Measurements from ENCODE around the gene CDK5. TPM values are rescaled to one million over a fixed set of nuclear protein-coding genes. Genes with fewer than 3 reads are reported as not detected.

The CDK5 gene
- total and polyA plus RNA-seq, 9 of the 15 experiments (the other 6 are each of a cell fraction or from before 2014, with no cell fraction given), result 3.2 to 38.0 (median 27.5) TPM

GRCh38 chr7:151039850-151040548, 17.7 kb downstream of the CDK5 start (continued):
- TF ChIP-seq LARP7 (IDR thresholded peaks at IDR 0.05), result no peak
- no peak for TF ChIP-seq STAT5B (CRISPR knock-in tag; IDR thresholded peaks at IDR 0.05)
- TF ChIP-seq HLTF (IDR thresholded peaks at IDR 0.05), result no peak
- TF ChIP-seq, protein P1, sequence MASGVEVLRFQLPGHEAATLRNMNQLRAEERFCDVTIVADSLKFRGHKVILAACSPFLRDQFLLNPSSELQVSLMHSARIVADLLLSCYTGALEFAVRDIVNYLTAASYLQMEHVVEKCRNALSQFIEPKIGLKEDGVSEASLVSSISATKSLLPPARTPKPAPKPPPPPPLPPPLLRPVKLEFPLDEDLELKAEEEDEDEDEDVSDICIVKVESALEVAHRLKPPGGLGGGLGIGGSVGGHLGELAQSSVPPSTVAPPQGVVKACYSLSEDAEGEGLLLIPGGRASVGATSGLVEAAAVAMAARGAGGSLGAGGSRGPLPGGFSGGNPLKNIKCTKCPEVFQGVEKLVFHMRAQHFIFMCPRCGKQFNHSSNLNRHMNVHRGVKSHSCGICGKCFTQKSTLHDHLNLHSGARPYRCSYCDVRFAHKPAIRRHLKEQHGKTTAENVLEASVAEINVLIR (CRISPR knock-in tag; IDR thresholded peaks at IDR 0.05), result no peak
- TF ChIP-seq CXXC5 (CRISPR knock-in tag; IDR thresholded peaks at IDR 0.05), result no peak
- TF ChIP-seq NUFIP1 (IDR thresholded peaks at IDR 0.05; ENCODE audit: partially characterized antibody), result no peak
- TF ChIP-seq ATF6 (CRISPR knock-in tag; IDR thresholded peaks at IDR 0.05), result 0 out of 2 replicates have a peak, but pooled peaks have one; percentile 41
- 0 out of 4 replicates have a peak, but pooled peaks of 1 of the 2 experiments have one; percentile 3 for TF ChIP-seq SIN3A (IDR thresholded peaks at IDR 0.05; ENCODE audit: borderline replicate concordance in 2 of 2, control insufficient read depth in 1 of 2, low read depth in 2 of 2, low read length in 2 of 2)
- TF ChIP-seq MYNN (IDR thresholded peaks at IDR 0.05), result no peak
- TF ChIP-seq MYNN (CRISPR knock-in tag; IDR thresholded peaks at IDR 0.05), result no peak
- no peak for TF ChIP-seq ZNF217 (CRISPR knock-in tag; IDR thresholded peaks at IDR 0.05)
- TF ChIP-seq, protein P2, sequence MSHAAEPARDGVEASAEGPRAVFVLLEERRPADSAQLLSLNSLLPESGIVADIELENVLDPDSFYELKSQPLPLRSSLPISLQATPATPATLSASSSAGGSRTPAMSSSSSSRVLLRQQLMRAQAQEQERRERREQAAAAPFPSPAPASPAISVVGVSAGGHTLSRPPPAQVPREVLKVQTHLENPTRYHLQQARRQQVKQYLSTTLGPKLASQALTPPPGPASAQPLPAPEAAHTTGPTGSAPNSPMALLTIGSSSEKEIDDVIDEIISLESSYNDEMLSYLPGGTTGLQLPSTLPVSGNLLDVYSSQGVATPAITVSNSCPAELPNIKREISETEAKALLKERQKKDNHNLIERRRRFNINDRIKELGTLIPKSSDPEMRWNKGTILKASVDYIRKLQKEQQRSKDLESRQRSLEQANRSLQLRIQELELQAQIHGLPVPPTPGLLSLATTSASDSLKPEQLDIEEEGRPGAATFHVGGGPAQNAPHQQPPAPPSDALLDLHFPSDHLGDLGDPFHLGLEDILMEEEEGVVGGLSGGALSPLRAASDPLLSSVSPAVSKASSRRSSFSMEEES (CRISPR knock-in tag; IDR thresholded peaks at IDR 0.05), result no peak
- no peak for TF ChIP-seq HNRNPH1 (optimal IDR thresholded peaks at IDR 0.05; ENCODE audit: low read depth, low read length)
- TF ChIP-seq NR3C1 (CRISPR knock-in tag; IDR thresholded peaks at IDR 0.05), result no peak
- TF ChIP-seq, protein P3, sequence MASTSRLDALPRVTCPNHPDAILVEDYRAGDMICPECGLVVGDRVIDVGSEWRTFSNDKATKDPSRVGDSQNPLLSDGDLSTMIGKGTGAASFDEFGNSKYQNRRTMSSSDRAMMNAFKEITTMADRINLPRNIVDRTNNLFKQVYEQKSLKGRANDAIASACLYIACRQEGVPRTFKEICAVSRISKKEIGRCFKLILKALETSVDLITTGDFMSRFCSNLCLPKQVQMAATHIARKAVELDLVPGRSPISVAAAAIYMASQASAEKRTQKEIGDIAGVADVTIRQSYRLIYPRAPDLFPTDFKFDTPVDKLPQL (IDR thresholded peaks at IDR 0.05; ENCODE audit: extremely low read depth, insufficient read length), result no peak
- TF ChIP-seq ZNF785 (CRISPR knock-in tag; IDR thresholded peaks at IDR 0.05), result no peak
- TF ChIP-seq CAMTA2 (CRISPR knock-in tag; conservative IDR thresholded peaks at IDR 0.05), result no peak
- TF ChIP-seq, protein P4, sequence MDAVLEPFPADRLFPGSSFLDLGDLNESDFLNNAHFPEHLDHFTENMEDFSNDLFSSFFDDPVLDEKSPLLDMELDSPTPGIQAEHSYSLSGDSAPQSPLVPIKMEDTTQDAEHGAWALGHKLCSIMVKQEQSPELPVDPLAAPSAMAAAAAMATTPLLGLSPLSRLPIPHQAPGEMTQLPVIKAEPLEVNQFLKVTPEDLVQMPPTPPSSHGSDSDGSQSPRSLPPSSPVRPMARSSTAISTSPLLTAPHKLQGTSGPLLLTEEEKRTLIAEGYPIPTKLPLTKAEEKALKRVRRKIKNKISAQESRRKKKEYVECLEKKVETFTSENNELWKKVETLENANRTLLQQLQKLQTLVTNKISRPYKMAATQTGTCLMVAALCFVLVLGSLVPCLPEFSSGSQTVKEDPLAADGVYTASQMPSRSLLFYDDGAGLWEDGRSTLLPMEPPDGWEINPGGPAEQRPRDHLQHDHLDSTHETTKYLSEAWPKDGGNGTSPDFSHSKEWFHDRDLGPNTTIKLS (IDR thresholded peaks at IDR 0.05; ENCODE audit: borderline replicate concordance, low read depth), result no peak; the same call in 1 of the 2 replicates
- TF ChIP-seq ZKSCAN1 (IDR thresholded peaks at IDR 0.05; ENCODE audit: low read depth, low read length), result no peak
- peak; percentile 75 for TF ChIP-seq SAP30 (IDR thresholded peaks at IDR 0.05; ENCODE audit: borderline replicate concordance, insufficient read depth, low read depth, low read length, poor library complexity, severe bottlenecking)
- no peak for TF ChIP-seq HDAC2 (IDR thresholded peaks at IDR 0.05)

All from K562 (cell line).